Transverse colon (tissue), 4 donors: ENCODE measurements around the gene ARRDC2. TPM values are rescaled to one million over a fixed set of nuclear protein-coding genes. Genes with fewer than 3 reads are reported as not detected.
"Not testable (repeated sequence)": the region's sequence is repeated elsewhere in the genome, so short reads cannot be mapped to it uniquely, and the experiment has no call there.

Source experiments
- DNase-seq: peaks from one replicate; pipeline ENCODE4 v3.0.0-alpha.2; 2019
- H3K27ac ChIP-seq, 4 donors: fragments of 200-600 bp; sonication (generic); 2 replicates each; pipeline ENCODE4 v1.5.1; 2016 to 2018; ENCODE audit warnings: inconsistent platforms in 4 of 4
- H3K27me3 ChIP-seq: fragments of 200-600 bp; sonication (generic); 2 replicates; pipeline ENCODE4 v1.5.1; 2017; ENCODE audit warnings: inconsistent platforms
- H3K36me3 ChIP-seq, 4 donors: fragments of 200-600 bp; sonication (generic); 2 replicates each; pipeline ENCODE4 v1.5.1; 2017 to 2019; ENCODE audit warnings: inconsistent platforms in 4 of 4
- H3K4me1 ChIP-seq, 4 donors: fragments of 200-600 bp; sonication (generic); 2 replicates each; pipeline ENCODE4 v1.5.1; 2017 to 2020; ENCODE audit warnings: inconsistent platforms in 4 of 4
- H3K4me3 ChIP-seq, 4 donors: fragments of 200-600 bp; sonication (generic); 1 replicate in 1 of 4; 2 replicates in 3 of 4; pipeline versions ENCODE4 v1.5.1 to v1.6.1; 2017 to 2019; ENCODE audit warnings: inconsistent platforms in 4 of 4
- H3K9me3 ChIP-seq, 2 donors: fragments of 200-600 bp; sonication (generic); 2 replicates each; pipeline ENCODE4 v1.5.1; 2017 to 2019; ENCODE audit warnings: inconsistent platforms in 2 of 2
- CTCF ChIP-seq, 5 experiments: fragments of 200-600 bp in 3 of 5; fragments of 450-650 bp in 2 of 5; sonication (generic) in 3 of 5; IDR thresholded peaks; 1 replicate in 2 of 5; 2 replicates in 3 of 5; pipeline ENCODE4 v1.5.1; 2016 to 2017; ENCODE audit warnings: antibody characterized with exemption in 5 of 5, inconsistent platforms in 3 of 5, mild to moderate bottlenecking in 2 of 5, moderate library complexity in 1 of 5
- EP300 ChIP-seq: sonication (generic); formaldehyde crosslinking; IDR thresholded peaks from one replicate; pipeline ENCODE4 v1.6.1; 2017; ENCODE audit warnings: antibody characterized with exemption, low read depth
- POLR2A ChIP-seq: fragments of 450-650 bp; IDR thresholded peaks from one replicate; pipeline ENCODE4 v1.6.1; 2016; ENCODE audit warnings: antibody characterized with exemption, mild to moderate bottlenecking, moderate library complexity
- POLR2AphosphoS5 ChIP-seq, 3 donors: sonication (generic); formaldehyde crosslinking; IDR thresholded peaks; one replicate each; pipeline ENCODE4 v1.6.1; 2016; ENCODE audit warnings: antibody characterized with exemption in 3 of 3
- WGBS, 2 donors: methylation state at CpG; one replicate each; pipeline ENCODE4 v1.1.5; 2018; ENCODE audit warnings: low coverage in 1 of 2; 5-methylcytosine and 5-hydroxymethylcytosine counted together
- in situ Hi-C, 4 donors: fragments of 200-750 bp; cut with MboI; loops; one replicate each; pipeline versions ENCODE4 v1.15.0 to v1.15.1; 2017; ENCODE audit warnings: low sequenced_read_pairs in 3 of 4, low pct_ligation_motif_present in 1 of 4, low pct_unique_long_range_greater_than_20kb in 1 of 4
- intact Hi-C: fragments of 100-400 bp; cut with DNase I; formaldehyde crosslinking; loops from one replicate; pipeline ENCODE4 v1.15.1; 2023; ENCODE audit warnings: low total_unique reads
- total RNA-seq, 4 donors: library from RNA; depleted of rRNA; stranded (reverse); fragments of >200 nt; gene quantifications; one replicate each; pipeline ENCODE4 v1.1.0, GENCODE V29; 2016

Gene ARRDC2
- total RNA-seq, 4 donors from 2014 or later, result 28.9 to 69.6 (median 42.7) TPM

- no peaks in the 10 kb centered on the region for H3K27me3 ChIP-seq
- peak overlapping the region; percentile 69 to 86 (median 78) for H3K4me3 ChIP-seq
- H3K4me1 ChIP-seq, result peaks cover 4 to 28% (median 21%) of the 10 kb centered on the region in 4 donors
- DNase-seq, result no peak
- no peaks in the 10 kb centered on the region for H3K36me3 ChIP-seq
- TF ChIP-seq CTCF (IDR thresholded peaks at IDR 0.05), result no peak
- intact Hi-C loops, result no loop called here
- 0 to 16% methylated on average over 1 to 15 of the region's 15 CpGs for WGBS, 2 donors
- in situ Hi-C loops, result loop anchor here in 2 of 4 donors (5.0 to 10.0 kb wide), 2 partner anchors 53 to 55 kb away; no protein-coding TSS in a partner anchor
- peak overlapping the region; percentile 89 to 92 (median 90) for H3K27ac ChIP-seq
- no peaks in the 10 kb centered on the region for H3K9me3 ChIP-seq
Observed at GRCh38 chr19:18001777-18002345, 6.1 kb upstream of the ARRDC2 start.

GRCh38 chr19:18002347-18002850 is 5.6 kb upstream of the ARRDC2 start:
- WGBS, 2 donors, result 88 to 100% methylated on average over 1 to 27 of the region's 27 CpGs
- peak overlapping the region in 3 of 4 donors; percentile 69 to 86 (median 72) for H3K4me3 ChIP-seq
- H3K9me3 ChIP-seq, result no peaks in the 10 kb centered on the region
- no peaks in the 10 kb centered on the region for H3K27me3 ChIP-seq
- peaks cover 4 to 29% (median 26%) of the 10 kb centered on the region in 4 donors for H3K4me1 ChIP-seq
- no peak for TF ChIP-seq CTCF (IDR thresholded peaks at IDR 0.05)
- intact Hi-C loops (no loop called here), in situ Hi-C loops (loop anchor here in 2 of 4 donors (5.0 to 10.0 kb wide), 2 partner anchors 52 to 55 kb away; no protein-coding TSS in a partner anchor)
- H3K36me3 ChIP-seq, result no peaks in the 10 kb centered on the region
- H3K27ac ChIP-seq, result peak overlapping the region; percentile 89 to 92 (median 90)
- DNase-seq, result no peak

DNA sequence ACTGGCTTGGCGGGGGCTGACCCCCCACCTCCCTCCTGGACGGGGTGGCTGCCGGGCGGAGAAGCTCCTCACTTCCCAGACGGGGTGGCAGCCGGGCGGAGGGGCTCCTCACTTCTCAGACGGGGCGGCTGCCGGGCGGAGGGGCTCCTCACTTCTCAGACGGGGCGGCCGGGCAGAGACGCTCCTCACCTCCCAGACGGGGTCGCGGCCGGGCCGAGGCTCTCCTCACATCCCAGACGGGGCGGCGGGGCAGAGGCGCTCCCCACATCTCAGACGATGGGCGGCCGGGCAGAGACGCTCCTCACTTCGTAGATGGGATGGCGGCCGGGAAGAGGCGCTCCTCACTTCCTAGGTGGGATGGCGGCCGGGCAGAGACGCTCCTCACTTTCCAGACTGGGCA is 2.2 kb upstream of the ARRDC2 start:
- WGBS, 2 donors, result no CpG with 5 or more reads among the region's 35 CpGs
- not testable (repeated sequence) for H3K9me3 ChIP-seq, H3K4me3 ChIP-seq, H3K27ac ChIP-seq, DNase-seq, H3K27me3 ChIP-seq
- peaks cover 0 to 12% (median 6%) of the 10 kb centered on the region in 4 donors for H3K36me3 ChIP-seq
- intact Hi-C loops (loop anchor here (2.0 kb wide), 1 partner anchor 53 kb away; no protein-coding TSS in a partner anchor), in situ Hi-C loops (loop anchor here in 2 of 4 donors (5.0 to 10.0 kb wide), 2 partner anchors 49 to 52 kb away; no protein-coding TSS in a partner anchor)
- peaks cover 4 to 33% (median 26%) of the 10 kb centered on the region in 4 donors for H3K4me1 ChIP-seq

DNA sequence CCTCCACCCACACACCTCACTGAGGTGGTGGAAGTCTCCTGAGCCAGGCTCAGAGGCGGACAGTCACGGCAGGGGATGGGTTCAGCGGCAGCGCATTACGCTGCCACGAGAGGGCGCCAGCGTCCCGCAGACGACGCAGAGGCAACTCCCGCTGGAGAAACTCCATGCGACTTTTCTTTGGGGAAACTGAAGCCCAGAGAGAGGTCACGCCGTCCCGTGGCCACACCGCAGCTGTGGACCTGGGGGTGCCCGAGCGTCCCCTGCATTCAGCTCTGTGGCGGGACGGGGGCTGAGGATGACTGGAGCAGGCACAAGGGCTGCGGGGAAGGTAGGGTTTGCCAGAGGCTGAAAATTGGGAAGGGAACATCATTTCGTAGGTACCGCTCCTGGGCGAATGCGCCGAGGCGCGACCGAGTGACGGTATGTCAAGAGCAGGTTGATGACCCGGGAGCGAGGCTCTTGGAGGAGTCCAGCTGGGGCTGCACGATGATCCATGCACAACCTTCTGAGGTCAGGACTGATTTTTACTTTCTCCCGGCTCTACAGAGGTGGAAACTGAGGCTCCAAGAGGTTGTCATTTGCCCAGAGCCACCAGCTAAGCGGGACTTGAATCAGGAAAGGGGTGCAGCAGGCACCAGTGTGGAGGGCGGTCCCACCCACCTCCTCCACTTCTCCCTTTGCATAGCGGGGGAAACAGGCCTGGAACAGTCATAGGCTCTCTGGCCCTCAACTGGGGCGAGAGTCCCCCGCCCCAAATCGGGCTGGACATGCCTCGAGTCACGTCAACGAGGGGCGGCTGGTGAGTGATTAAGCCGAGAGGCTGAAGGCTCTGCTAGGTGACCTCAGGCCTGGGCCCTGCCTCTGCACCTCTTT is 690 bp upstream of the ARRDC2 start:
- H3K4me1 ChIP-seq, result peaks cover 0 to 26% (median 18%) of the 10 kb centered on the region in 4 donors
- H3K27ac ChIP-seq, result peak overlapping the region; percentile 80 to 89 (median 86)
- 5% methylated on average over 41 of the region's 46 CpGs; no CpG with 5 or more reads in 1 of the 2 donors for WGBS, 2 donors
- H3K27me3 ChIP-seq, result no peaks in the 10 kb centered on the region
- TF ChIP-seq POLR2A, result peak; percentile 11
- TF ChIP-seq EP300, result no peak
- peak; percentile 31 to 55 (median 50) for TF ChIP-seq POLR2AphosphoS5 (IDR thresholded peaks at IDR 0.05)
- peak; percentile 95 to 99 (median 98) for TF ChIP-seq CTCF (IDR thresholded peaks at IDR 0.05)
- peaks cover 0 to 26% (median 11%) of the 10 kb centered on the region in 4 donors for H3K36me3 ChIP-seq
- H3K9me3 ChIP-seq, result no peaks in the 10 kb centered on the region
- intact Hi-C loops, result loop anchor here (2.0 kb wide), 1 partner anchor 52 kb away; no protein-coding TSS in a partner anchor
- in situ Hi-C loops, result loop anchor here in 2 of 4 donors (5.0 to 10.0 kb wide), 2 partner anchors 48 to 50 kb away; no protein-coding TSS in a partner anchor
- H3K4me3 ChIP-seq, result peak overlapping the region; percentile 3 to 52 (median 40)
- DNase-seq, result peak; percentile 88
